GM12801 (cell line): Measurements from ENCODE around the gene SLC44A4.

Experiments used
- TF ChIP-seq, protein P1 (sequence below): IDR thresholded peaks from one replicate; pipeline ENCODE4 v1.5.1; 2011; ENCODE audit warnings: control low read depth; ENCODE audit not compliant: insufficient read length; ENCODE audit errors: extremely low read depth

The SLC44A4 gene

DNA sequence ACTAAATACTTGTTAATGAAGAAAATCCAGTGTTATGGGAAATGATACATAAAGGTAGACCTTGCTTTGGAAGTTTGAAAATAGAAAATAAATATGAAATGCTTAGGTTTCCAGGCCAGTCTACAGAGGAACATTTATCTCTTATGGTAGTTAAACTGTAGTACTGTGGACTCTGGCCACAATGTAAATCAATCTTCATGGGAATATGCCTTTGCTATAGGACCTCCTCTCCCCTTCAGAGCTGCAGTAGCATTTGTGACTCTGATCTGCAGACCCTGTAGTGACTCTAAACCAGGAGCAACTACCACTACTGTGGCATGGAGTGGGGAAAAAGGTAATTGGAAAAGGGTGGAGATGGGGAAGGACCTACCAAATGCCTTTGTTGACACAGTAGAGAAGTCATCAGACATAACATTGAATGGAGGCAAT, 58.9 kb downstream of the SLC44A4 start:
- TF ChIP-seq, protein P1, sequence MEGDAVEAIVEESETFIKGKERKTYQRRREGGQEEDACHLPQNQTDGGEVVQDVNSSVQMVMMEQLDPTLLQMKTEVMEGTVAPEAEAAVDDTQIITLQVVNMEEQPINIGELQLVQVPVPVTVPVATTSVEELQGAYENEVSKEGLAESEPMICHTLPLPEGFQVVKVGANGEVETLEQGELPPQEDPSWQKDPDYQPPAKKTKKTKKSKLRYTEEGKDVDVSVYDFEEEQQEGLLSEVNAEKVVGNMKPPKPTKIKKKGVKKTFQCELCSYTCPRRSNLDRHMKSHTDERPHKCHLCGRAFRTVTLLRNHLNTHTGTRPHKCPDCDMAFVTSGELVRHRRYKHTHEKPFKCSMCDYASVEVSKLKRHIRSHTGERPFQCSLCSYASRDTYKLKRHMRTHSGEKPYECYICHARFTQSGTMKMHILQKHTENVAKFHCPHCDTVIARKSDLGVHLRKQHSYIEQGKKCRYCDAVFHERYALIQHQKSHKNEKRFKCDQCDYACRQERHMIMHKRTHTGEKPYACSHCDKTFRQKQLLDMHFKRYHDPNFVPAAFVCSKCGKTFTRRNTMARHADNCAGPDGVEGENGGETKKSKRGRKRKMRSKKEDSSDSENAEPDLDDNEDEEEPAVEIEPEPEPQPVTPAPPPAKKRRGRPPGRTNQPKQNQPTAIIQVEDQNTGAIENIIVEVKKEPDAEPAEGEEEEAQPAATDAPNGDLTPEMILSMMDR = no peak

DNA sequence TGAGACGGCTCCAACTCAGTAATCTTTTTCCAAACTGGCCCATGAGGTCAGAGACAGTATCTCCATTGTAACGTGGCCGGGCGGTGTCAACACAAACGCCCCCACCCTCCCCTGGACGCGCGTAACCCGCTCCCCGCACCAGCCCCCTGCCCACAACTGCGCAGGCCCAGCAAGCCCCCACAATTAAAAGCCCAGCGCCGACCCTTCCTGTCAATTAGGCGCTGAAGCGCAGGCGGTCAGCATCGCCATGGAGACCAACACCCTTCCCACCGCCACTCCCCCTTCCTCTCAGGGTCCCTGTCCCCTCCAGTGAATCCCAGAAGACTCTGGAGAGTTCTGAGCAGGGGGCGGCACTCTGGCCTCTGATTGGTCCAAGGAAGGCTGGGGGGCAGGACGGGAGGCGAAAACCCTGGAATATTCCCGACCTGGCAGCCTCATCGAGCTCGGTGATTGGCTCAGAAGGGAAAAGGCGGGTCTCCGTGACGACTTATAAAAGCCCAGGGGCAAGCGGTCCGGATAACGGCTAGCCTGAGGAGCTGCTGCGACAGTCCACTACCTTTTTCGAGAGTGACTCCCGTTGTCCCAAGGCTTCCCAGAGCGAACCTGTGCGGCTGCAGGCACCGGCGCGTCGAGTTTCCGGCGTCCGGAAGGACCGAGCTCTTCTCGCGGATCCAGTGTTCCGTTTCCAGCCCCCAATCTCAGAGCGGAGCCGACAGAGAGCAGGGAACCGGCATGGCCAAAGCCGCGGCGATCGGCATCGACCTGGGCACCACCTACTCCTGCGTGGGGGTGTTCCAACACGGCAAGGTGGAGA, 63.6 kb downstream of the SLC44A4 start, which contains the start of the genes HSPA1A and HSPA1L:
Gene HSPA1A (plus strand): TSS at position 519 of the 814 bp plus-strand sequence. CDS start 214 bp downstream, at position 733.
Gene HSPA1L (minus strand): TSS at position 259 of the 814 bp plus-strand sequence. CDS start 3,311 bp downstream, outside the sequence.
- TF ChIP-seq, protein P1 = no peak

DNA sequence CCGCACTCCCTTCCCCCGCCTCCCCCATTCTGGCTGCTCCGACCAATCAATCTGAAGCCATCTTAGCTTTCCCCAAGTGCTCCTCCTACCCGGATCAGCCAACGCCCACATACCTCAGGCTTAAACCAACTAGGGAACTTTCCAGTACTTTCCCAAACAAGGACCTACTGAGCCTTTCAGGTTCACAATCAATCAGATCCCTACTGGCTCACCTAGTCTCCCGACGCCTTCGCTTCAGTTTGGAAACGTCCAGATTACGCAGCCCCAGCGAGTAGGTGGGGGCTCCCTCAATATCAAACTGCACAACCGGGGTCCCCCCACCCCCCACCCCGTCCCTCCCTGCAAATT, 64.1 kb downstream of the SLC44A4 start:
- TF ChIP-seq, protein P1 = no peak

DNA sequence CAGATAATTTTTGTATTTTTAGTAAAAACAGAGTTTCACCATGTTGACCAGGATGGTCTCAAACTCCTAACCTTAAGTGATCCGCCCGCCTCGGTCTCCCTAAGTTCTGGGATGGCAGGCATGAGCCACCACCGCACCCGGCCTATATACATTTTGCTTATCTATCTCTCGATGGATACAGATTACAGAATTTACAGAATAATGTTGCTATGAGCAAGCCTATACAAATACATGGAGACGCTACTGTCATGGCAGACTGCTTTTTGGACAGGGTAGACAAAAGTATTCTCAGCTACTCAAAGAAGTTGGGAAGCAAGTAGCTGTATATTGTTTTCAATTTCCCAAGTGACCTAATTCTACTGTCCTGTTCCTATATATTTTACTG, 65.3 kb downstream of the SLC44A4 start:
- TF ChIP-seq, protein P1 = no peak
